ENCODE results near the gene RAG2. TPM values are rescaled to one million over a fixed set of nuclear protein-coding genes. Genes with fewer than 3 reads are reported as not detected.

Gene RAG2
- total RNA-seq: 0.30 TPM

GRCh38 chr11:36598051-36598450 lies at the start of gene RAG2:
Gene RAG2 (minus strand): TSS chr11:36598236. CDS start chr11:36594168, 4,068 bp downstream.
- DNase-seq: no peak

GRCh38 chr11:36638556-36638955 lies 40.5 kb upstream of the RAG2 start:
- DNase-seq: no peak

GRCh38 chr11:36635066-36635862 lies 37.2 kb upstream of the RAG2 start:
- DNase-seq: no peak

GRCh38 chr11:36631774-36632173 lies 33.7 kb upstream of the RAG2 start:
- no peak for DNase-seq

- no peak for DNase-seq
Measured at GRCh38 chr11:36628765-36629244, 30.8 kb upstream of the RAG2 start.

GRCh38 chr11:36628141-36628540 lies 30.1 kb upstream of the RAG2 start:
- DNase-seq: no peak

- DNase-seq: no peak
Measured at GRCh38 chr11:36627471-36627870, 29.4 kb upstream of the RAG2 start.

- DNase-seq: no peak
Measured at GRCh38 chr11:36627006-36627405, 29.0 kb upstream of the RAG2 start.

- DNase-seq: no peak
Measured at GRCh38 chr11:36623494-36623893, 25.5 kb upstream of the RAG2 start.

GRCh38 chr11:36622431-36623136 lies 24.5 kb upstream of the RAG2 start:
- peak; percentile 58 for DNase-seq

GRCh38 chr11:36620246-36620645 lies 22.2 kb upstream of the RAG2 start:
- DNase-seq: no peak

- DNase-seq: no peak
Measured at GRCh38 chr11:36619502-36619901, 21.5 kb upstream of the RAG2 start.

- no peak for DNase-seq
Measured at GRCh38 chr11:36618363-36619047, 20.5 kb upstream of the RAG2 start.

GRCh38 chr11:36617543-36618362 lies 19.7 kb upstream of the RAG2 start:
- no peak for DNase-seq

- no peak for DNase-seq
Measured at GRCh38 chr11:36615826-36616225, 17.8 kb upstream of the RAG2 start.

- no peak for DNase-seq
Measured at GRCh38 chr11:36609383-36609782, 11.3 kb upstream of the RAG2 start.

GRCh38 chr11:36608491-36609199 lies 10.6 kb upstream of the RAG2 start:
- DNase-seq: no peak

- no peak for DNase-seq
Measured at GRCh38 chr11:36605221-36606216, 7.5 kb upstream of the RAG2 start.

GRCh38 chr11:36602135-36602534 lies 4.1 kb upstream of the RAG2 start:
- no peak for DNase-seq

- no peak for DNase-seq
Measured at GRCh38 chr11:36601155-36601554, 3.1 kb upstream of the RAG2 start.
